Measurements from ENCODE around the gene CYTH1. TPM values are rescaled to one million over a fixed set of nuclear protein-coding genes. Genes with fewer than 3 reads are reported as not detected.
A peak's percentile ranks its signal among the peaks of the same experiment; 100 is the strongest.

Gene CYTH1
- total RNA-seq, 4 donors from 2014 or later = 103 to 156 (median 142) TPM

- no peak overlapping the region for H3K27ac ChIP-seq
- intact Hi-C loops (cut with DNase I; ENCODE audit: low total_unique reads) (no loop called here), in situ Hi-C loops (cut with MboI; ENCODE audit: low pct_ligation_motif_present in 1 of 4, low pct_unique_long_range_greater_than_20kb in 1 of 4, low sequenced_read_pairs in 3 of 4) (no loop called here)
- no peak overlapping the region for H3K4me3 ChIP-seq
- peaks cover 0 to 60% (median 10%) of the 10 kb centered on the region in 4 donors for H3K4me1 ChIP-seq
- H3K36me3 ChIP-seq = no peaks in the 10 kb centered on the region
- TF ChIP-seq, protein P1, sequence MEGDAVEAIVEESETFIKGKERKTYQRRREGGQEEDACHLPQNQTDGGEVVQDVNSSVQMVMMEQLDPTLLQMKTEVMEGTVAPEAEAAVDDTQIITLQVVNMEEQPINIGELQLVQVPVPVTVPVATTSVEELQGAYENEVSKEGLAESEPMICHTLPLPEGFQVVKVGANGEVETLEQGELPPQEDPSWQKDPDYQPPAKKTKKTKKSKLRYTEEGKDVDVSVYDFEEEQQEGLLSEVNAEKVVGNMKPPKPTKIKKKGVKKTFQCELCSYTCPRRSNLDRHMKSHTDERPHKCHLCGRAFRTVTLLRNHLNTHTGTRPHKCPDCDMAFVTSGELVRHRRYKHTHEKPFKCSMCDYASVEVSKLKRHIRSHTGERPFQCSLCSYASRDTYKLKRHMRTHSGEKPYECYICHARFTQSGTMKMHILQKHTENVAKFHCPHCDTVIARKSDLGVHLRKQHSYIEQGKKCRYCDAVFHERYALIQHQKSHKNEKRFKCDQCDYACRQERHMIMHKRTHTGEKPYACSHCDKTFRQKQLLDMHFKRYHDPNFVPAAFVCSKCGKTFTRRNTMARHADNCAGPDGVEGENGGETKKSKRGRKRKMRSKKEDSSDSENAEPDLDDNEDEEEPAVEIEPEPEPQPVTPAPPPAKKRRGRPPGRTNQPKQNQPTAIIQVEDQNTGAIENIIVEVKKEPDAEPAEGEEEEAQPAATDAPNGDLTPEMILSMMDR (IDR thresholded peaks at IDR 0.05) = no peak
- no peak for TF ChIP-seq EP300 (IDR thresholded peaks at IDR 0.05; ENCODE audit: low read depth)
- no peak for TF ChIP-seq POLR2A (IDR thresholded peaks at IDR 0.05)
- no peak for TF ChIP-seq POLR2AphosphoS5 (IDR thresholded peaks at IDR 0.05)
- no peaks in the 10 kb centered on the region for H3K27me3 ChIP-seq
- H3K9me3 ChIP-seq = no peaks in the 10 kb centered on the region
- DNase-seq = no peak
- WGBS, 2 donors (ENCODE audit: low coverage in 1 of 2) = 95 to 100% methylated on average over 3 of the region's 3 CpGs
These were observed 18.5 kb downstream of the CYTH1 start for GRCh38 chr17:78763561-78763960.

- DNase-seq = no peak
- Histone ChIP-seq H3K27ac (peak overlapping the region in 1 of 4 donors; percentile 9), H3K36me3 (no peaks in the 10 kb centered on the region), H3K27me3 (no peaks in the 10 kb centered on the region), H3K9me3 (no peaks in the 10 kb centered on the region), H3K4me3 (no peak overlapping the region), H3K4me1 (peaks cover 3 to 65% (median 13%) of the 10 kb centered on the region in 4 donors)
- TF ChIP-seq EP300 (IDR thresholded peaks at IDR 0.05; ENCODE audit: low read depth) (no peak), POLR2A (IDR thresholded peaks at IDR 0.05) (no peak), POLR2AphosphoS5 (IDR thresholded peaks at IDR 0.05) (no peak)
- TF ChIP-seq, protein P1 (IDR thresholded peaks at IDR 0.05) = no peak
- intact Hi-C loops (cut with DNase I; ENCODE audit: low total_unique reads) (no loop called here), in situ Hi-C loops (cut with MboI; ENCODE audit: low pct_ligation_motif_present in 1 of 4, low pct_unique_long_range_greater_than_20kb in 1 of 4, low sequenced_read_pairs in 3 of 4) (no loop called here)
- 50 to 60% methylated on average over 4 to 5 of the region's 5 CpGs for WGBS, 2 donors (ENCODE audit: low coverage in 1 of 2)
These were observed 20.2 kb downstream of the CYTH1 start for GRCh38 chr17:78761789-78762406.

DNA sequence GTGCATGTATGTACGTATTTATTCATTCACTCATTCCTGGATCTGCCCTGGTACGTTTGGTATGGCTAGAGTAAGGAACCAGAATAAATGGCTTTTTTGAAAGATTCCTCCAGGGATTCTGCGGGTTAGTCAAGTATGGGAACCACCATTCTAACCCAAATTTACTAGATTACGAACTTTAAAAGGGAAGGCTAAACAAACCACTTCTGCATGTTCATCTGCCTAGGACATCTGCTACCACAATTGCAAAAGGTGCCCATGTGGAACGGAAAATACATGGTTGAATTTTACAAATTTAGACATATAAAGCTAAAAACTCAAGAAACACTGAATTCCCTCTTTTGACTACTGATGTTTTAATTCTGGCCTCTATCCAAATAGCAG, 22.1 kb downstream of the CYTH1 start:
- DNase-seq = no peak
- TF ChIP-seq POLR2A (IDR thresholded peaks at IDR 0.05) = no peak
- TF ChIP-seq, protein P1 (IDR thresholded peaks at IDR 0.05) = no peak
- no peak for TF ChIP-seq POLR2AphosphoS5 (IDR thresholded peaks at IDR 0.05)
- TF ChIP-seq EP300 (IDR thresholded peaks at IDR 0.05; ENCODE audit: low read depth) = no peak
- in situ Hi-C loops (cut with MboI; ENCODE audit: low pct_ligation_motif_present in 1 of 4, low pct_unique_long_range_greater_than_20kb in 1 of 4, low sequenced_read_pairs in 3 of 4) (no loop called here), intact Hi-C loops (cut with DNase I; ENCODE audit: low total_unique reads) (no loop called here)
- peaks cover 3 to 50% (median 11%) of the 10 kb centered on the region in 4 donors for H3K4me1 ChIP-seq
- peak overlapping the region; percentile 57 to 74 (median 69) for H3K27ac ChIP-seq
- no peak overlapping the region for H3K4me3 ChIP-seq
- no peaks in the 10 kb centered on the region for H3K9me3 ChIP-seq
- no peaks in the 10 kb centered on the region for H3K27me3 ChIP-seq
- H3K36me3 ChIP-seq = no peaks in the 10 kb centered on the region
- 65 to 83% methylated on average over 1 to 5 of the region's 5 CpGs for WGBS, 2 donors (ENCODE audit: low coverage in 1 of 2)

- Histone ChIP-seq H3K9me3 (no peaks in the 10 kb centered on the region), H3K27ac (peak overlapping the region; percentile 57 to 74 (median 69)), H3K4me1 (peaks cover 3 to 44% (median 9%) of the 10 kb centered on the region in 4 donors), H3K4me3 (no peak overlapping the region), H3K27me3 (no peaks in the 10 kb centered on the region), H3K36me3 (no peaks in the 10 kb centered on the region)
- peak; percentile 82 for DNase-seq
- in situ Hi-C loops (cut with MboI; ENCODE audit: low pct_ligation_motif_present in 1 of 4, low pct_unique_long_range_greater_than_20kb in 1 of 4, low sequenced_read_pairs in 3 of 4) (no loop called here), intact Hi-C loops (cut with DNase I; ENCODE audit: low total_unique reads) (no loop called here)
- TF ChIP-seq POLR2A (IDR thresholded peaks at IDR 0.05) (no peak), EP300 (IDR thresholded peaks at IDR 0.05; ENCODE audit: low read depth) (no peak), POLR2AphosphoS5 (IDR thresholded peaks at IDR 0.05) (no peak)
- TF ChIP-seq, protein P1 (IDR thresholded peaks at IDR 0.05) = no peak
- 21 to 52% methylated on average over 3 to 11 of the region's 11 CpGs for WGBS, 2 donors (ENCODE audit: low coverage in 1 of 2)
These were observed 22.7 kb downstream of the CYTH1 start for GRCh38 chr17:78759203-78759968.
